BLaER1 treated with 17β-estradiol and CSF1 and Interleukin-3, amounts not matched to agents 10 nM and 100 nM (cell line): ENCODE measurements around the gene PLCB3.
A peak's percentile ranks its signal among the peaks of the same experiment; 100 is the strongest.

Experiments
- H3K27ac ChIP-seq, 11 experiments: shearing (Covaris generic); formaldehyde crosslinking; 2 replicates each; pipeline ENCODE4 v1.8.1; 2022
- H3K27me3 ChIP-seq, 11 experiments: shearing (Covaris generic); formaldehyde crosslinking; 2 replicates each; pipeline ENCODE4 v1.8.1; 2022
- H3K36me3 ChIP-seq, 11 experiments: shearing (Covaris generic); formaldehyde crosslinking; 2 replicates each; pipeline ENCODE4 v1.8.1; 2022
- H3K4me1 ChIP-seq, 10 experiments: shearing (Covaris generic); formaldehyde crosslinking; 2 replicates each; pipeline ENCODE4 v1.8.1; 2022
- H3K4me2 ChIP-seq, 11 experiments: shearing (Covaris generic); formaldehyde crosslinking; 2 replicates each; pipeline ENCODE4 v1.8.1; 2022
- H3K4me3 ChIP-seq, 10 experiments: shearing (Covaris generic); formaldehyde crosslinking; 2 replicates each; pipeline ENCODE4 v1.8.1; 2022
- H3K9ac ChIP-seq, 11 experiments: shearing (Covaris generic); formaldehyde crosslinking; 2 replicates each; pipeline ENCODE4 v1.8.1; 2022
- H3K9me3 ChIP-seq, 11 experiments: shearing (Covaris generic); formaldehyde crosslinking; replicated peaks in 1 of 11; 2 replicates each; pipeline ENCODE4 v1.8.1; 2022
- H4K20me1 ChIP-seq, 11 experiments: shearing (Covaris generic); formaldehyde crosslinking; 2 replicates each; pipeline ENCODE4 v1.8.1; 2022
- Cebpa-rat ChIP-seq, 11 experiments: shearing (Covaris generic); IDR thresholded peaks; 2 replicates each; pipeline ENCODE4 v1.8.1; 2022

PLCB3 gene

DNA sequence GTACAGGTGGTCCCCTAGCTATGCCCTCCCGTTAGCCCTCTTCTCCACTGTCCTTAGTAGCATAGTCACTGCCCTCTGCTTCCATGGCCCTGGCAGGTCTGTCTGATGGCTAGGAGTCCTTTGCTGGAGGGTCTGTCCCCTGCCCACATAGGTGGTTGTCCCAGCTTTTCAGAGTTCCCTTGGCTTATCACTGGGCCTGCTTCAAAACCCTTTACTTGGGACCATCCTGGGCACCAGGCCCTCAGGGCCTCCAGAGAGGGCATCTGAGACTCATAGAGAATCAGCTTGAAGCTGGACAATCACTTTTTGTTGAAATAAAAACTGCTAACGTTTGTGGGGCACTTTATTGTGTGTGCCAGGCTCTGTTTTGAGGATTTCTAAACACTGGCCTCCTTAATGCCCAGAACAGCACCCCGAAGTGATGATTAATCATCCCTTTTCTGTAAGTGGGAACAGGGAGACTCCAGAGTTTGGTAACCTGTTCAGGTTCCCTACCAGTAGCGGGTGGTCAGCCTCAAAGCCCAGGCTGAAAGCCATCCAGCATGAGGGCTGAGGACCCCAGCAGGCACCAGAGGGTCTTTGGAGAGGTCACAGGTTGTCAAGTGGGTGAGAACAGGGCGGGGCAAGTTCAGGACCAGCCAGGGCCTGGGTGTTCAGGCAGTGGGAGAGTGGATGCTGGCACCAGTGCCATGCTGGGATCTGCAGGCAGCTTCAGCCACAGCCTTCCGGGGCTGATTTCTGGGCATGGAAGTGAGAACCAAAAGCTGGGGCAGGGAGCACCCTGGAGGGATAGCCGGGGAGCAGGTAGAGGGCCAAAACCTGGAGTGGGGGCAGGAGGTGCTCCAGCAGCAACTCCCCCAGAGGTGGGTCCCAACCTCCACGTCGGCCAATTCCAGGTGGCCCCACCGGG lies 39.3 kb downstream of the PLCB3 start:
- H4K20me1 ChIP-seq, result peaks cover 0 to 63% (median 45%) of the 10 kb centered on the region in 11 experiments; a peak in 17 of 22 replicates
- no peak overlapping the region for H3K9ac ChIP-seq
- H3K4me3 ChIP-seq, result no peak overlapping the region
- H3K27ac ChIP-seq, result no peak overlapping the region
- peaks cover 65 to 70% (median 66%) of the 10 kb centered on the region in 11 experiments for H3K27me3 ChIP-seq
- no peak overlapping the region for H3K4me2 ChIP-seq
- H3K4me1 ChIP-seq, result peaks cover 21 to 30% (median 25%) of the 10 kb centered on the region in 10 experiments
- no peaks in the 10 kb centered on the region for H3K9me3 ChIP-seq
- TF ChIP-seq Cebpa-rat (IDR thresholded peaks at IDR 0.05), result no peak
- no peaks in the 10 kb centered on the region for H3K36me3 ChIP-seq

- Histone ChIP-seq H3K4me3 (peak within 1 kb of the TSS; percentile 0 to 66 (median 48); a peak in 18 of 20 replicates), H3K4me1 (peaks cover 16 to 25% (median 20%) of the 10 kb centered on the region in 10 experiments), H4K20me1 (peaks cover 0 to 66% (median 45%) of the 10 kb centered on the region in 11 experiments; a peak in 17 of 22 replicates), H3K4me2 (peak within 1 kb of the TSS; percentile 61 to 95 (median 80)), H3K27me3 (peaks cover 72 to 77% (median 73%) of the 10 kb centered on the region in 11 experiments), H3K27ac (no peak within 1 kb of the TSS), H3K9ac (peak within 1 kb of the TSS in 10 of 11 experiments; percentile 18 to 59 (median 32); a peak in 13 of 22 replicates), H3K9me3 (no peaks in the 10 kb centered on the region), H3K36me3 (no peaks in the 10 kb centered on the region)
- TF ChIP-seq Cebpa-rat (IDR thresholded peaks at IDR 0.05), result no peak
Observed at GRCh38 chr11:64291262-64291751, 40.0 kb downstream of the PLCB3 start, which contains the start of gene KCNK4. Gene KCNK4 (plus strand): TSS chr11:64291302. CDS start chr11:64293019, 1,717 bp downstream.

- Histone ChIP-seq H3K4me2 (peak overlapping the region; percentile 61 to 95 (median 80)), H3K27ac (no peak overlapping the region), H3K4me1 (peaks cover 10 to 19% (median 14%) of the 10 kb centered on the region in 10 experiments), H3K9ac (peak overlapping the region in 10 of 11 experiments; percentile 18 to 59 (median 32); a peak in 13 of 22 replicates), H4K20me1 (peaks cover 0 to 67% (median 47%) of the 10 kb centered on the region in 11 experiments; a peak in 17 of 22 replicates), H3K9me3 (no peaks in the 10 kb centered on the region), H3K27me3 (peaks cover 78 to 83% (median 79%) of the 10 kb centered on the region in 11 experiments), H3K4me3 (peak overlapping the region; percentile 0 to 66 (median 48); a peak in 18 of 20 replicates), H3K36me3 (no peaks in the 10 kb centered on the region)
- no peak for TF ChIP-seq Cebpa-rat (IDR thresholded peaks at IDR 0.05)
Observed at GRCh38 chr11:64291752-64292459, 40.6 kb downstream of the PLCB3 start.

- Histone ChIP-seq H3K4me3 (peak overlapping the region; percentile 0 to 66 (median 48); a peak in 18 of 20 replicates), H4K20me1 (peaks cover 0 to 72% (median 48%) of the 10 kb centered on the region in 11 experiments; a peak in 17 of 22 replicates), H3K4me1 (peaks cover 9 to 17% (median 13%) of the 10 kb centered on the region in 10 experiments), H3K27ac (no peak overlapping the region), H3K9me3 (no peaks in the 10 kb centered on the region), H3K4me2 (peak overlapping the region; percentile 61 to 95 (median 80)), H3K9ac (peak overlapping the region in 10 of 11 experiments; percentile 18 to 59 (median 32); a peak in 13 of 22 replicates), H3K27me3 (peaks cover 86 to 91% (median 86%) of the 10 kb centered on the region in 11 experiments), H3K36me3 (no peaks in the 10 kb centered on the region)
- TF ChIP-seq Cebpa-rat (IDR thresholded peaks at IDR 0.05), result no peak
Observed at GRCh38 chr11:64292460-64293254, 41.3 kb downstream of the PLCB3 start.

- Histone ChIP-seq H3K36me3 (no peaks in the 10 kb centered on the region), H3K9ac (no peak overlapping the region), H4K20me1 (peaks cover 0 to 82% (median 63%) of the 10 kb centered on the region in 11 experiments; a peak in 18 of 22 replicates), H3K4me2 (no peak overlapping the region), H3K9me3 (no peaks in the 10 kb centered on the region), H3K4me1 (peaks cover 18 to 25% (median 21%) of the 10 kb centered on the region in 10 experiments), H3K27ac (no peak overlapping the region), H3K4me3 (no peak overlapping the region), H3K27me3 (peaks cover 100% of the 10 kb centered on the region in 11 experiments)
- no peak for TF ChIP-seq Cebpa-rat (IDR thresholded peaks at IDR 0.05)
Observed at GRCh38 chr11:64294774-64295173, 43.4 kb downstream of the PLCB3 start.

DNA sequence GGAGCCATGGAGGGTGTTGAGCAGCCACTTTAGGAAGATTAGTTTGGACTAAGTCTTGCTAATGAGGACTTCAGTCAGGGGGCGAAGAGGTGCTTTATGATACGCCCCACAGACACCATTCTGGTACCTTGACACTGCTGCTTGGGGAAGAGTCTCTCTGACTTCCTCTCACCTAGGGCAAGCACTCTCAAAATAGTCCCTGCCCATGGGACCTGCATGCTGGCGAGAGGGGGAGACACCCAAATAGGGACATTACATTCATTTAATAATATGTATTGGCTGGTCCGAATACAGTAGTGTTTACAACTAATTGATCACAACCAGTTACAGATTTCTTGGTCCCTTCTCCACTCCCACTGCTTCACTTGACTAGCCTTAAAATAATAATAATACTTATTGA lies 44.4 kb downstream of the PLCB3 start:
- peaks cover 100% of the 10 kb centered on the region in 11 experiments for H3K27me3 ChIP-seq
- TF ChIP-seq Cebpa-rat (IDR thresholded peaks at IDR 0.05), result no peak

GRCh38 chr11:64296236-64296635 lies 44.9 kb downstream of the PLCB3 start:
- peaks cover 0 to 80% (median 59%) of the 10 kb centered on the region in 11 experiments; a peak in 18 of 22 replicates for H4K20me1 ChIP-seq
- no peak overlapping the region for H3K4me2 ChIP-seq
- H3K27ac ChIP-seq, result no peak overlapping the region
- H3K9me3 ChIP-seq, result no peaks in the 10 kb centered on the region
- no peak overlapping the region for H3K9ac ChIP-seq
- peaks cover 30 to 40% (median 34%) of the 10 kb centered on the region in 10 experiments for H3K4me1 ChIP-seq
- H3K4me3 ChIP-seq, result no peak overlapping the region
- TF ChIP-seq Cebpa-rat (IDR thresholded peaks at IDR 0.05), result no peak
- no peaks in the 10 kb centered on the region for H3K36me3 ChIP-seq
- H3K27me3 ChIP-seq, result peaks cover 100% of the 10 kb centered on the region in 11 experiments

More for the DNA sequence above, 44.4 kb downstream of the PLCB3 start:
- Histone ChIP-seq H3K36me3 (no peaks in the 10 kb centered on the region), H3K9me3 (no peaks in the 10 kb centered on the region), H3K27ac (no peak overlapping the region), H3K4me2 (no peak overlapping the region), H4K20me1 (peaks cover 0 to 83% (median 63%) of the 10 kb centered on the region in 11 experiments; a peak in 18 of 22 replicates), H3K4me1 (peaks cover 28 to 35% (median 31%) of the 10 kb centered on the region in 10 experiments), H3K4me3 (no peak overlapping the region), H3K9ac (no peak overlapping the region)
